GM18907 (cell line): ENCODE data around the gene CNTNAP2.

Experiments used
- ATAC-seq: cut with Tn5 transposase; IDR thresholded peaks from one replicate; pipeline ENCODE4 v1.9.1; 2021; ENCODE audit warnings: mild to moderate bottlenecking, moderate library complexity; ENCODE audit not compliant: unreplicated experiment

Gene CNTNAP2

DNA sequence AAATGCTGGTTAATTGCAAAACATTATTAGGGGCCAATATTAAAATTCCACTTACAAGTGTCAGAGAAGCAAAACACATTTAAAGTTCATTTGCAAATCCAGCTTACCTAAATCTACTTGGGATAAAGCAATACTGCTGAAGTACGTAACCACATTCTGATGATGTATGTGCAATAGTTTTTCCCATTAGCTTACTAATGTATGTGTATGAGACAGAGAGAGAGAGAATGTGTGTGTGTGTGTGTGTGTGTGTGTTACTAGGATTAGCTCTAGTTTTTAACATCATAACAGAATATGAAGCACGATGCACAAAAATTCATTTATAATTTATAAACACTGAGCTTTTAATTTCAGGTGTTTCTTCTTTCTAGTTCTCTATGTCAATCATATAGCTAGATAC lies 1399.8 kb downstream of the CNTNAP2 start:
- ATAC-seq: no peak

DNA sequence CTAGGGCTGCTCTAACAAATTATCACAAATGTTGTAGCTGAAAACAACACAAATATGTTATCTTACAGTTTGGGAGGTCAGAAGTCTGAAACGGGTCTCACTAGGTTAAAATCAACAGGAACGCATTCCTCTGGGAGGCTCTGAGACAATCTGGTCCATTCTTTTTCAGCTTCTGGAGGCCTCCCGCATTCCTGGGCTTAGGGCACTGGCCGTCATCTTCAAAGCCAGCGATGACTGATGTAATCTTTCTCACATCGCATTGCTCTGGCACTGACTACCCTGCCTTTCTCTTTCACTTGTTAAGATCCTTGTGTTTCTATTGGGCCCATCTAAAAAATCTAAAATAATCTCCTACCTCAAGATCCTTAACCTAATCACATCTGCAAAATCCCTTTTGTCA lies 1402.5 kb downstream of the CNTNAP2 start:
- no peak for ATAC-seq

DNA sequence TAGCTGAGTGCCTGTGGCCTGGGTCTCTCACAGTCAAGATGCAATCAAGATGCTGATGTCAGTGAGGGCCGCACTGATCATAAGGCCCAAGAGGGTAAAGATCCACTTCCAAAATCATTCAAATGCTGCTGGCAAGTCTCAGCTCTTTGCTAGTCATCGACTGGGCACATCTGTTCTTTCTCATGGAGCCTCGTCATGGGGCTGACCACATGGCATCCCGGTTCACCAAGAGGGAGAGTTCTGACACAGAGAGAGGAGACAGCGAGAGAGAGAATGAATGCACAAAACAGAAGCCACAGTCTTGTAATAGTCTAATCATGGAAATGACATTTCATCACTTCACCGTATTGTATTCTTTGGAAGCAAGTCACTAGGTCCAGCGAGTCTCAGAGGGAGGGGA lies 1406.5 kb downstream of the CNTNAP2 start:
- ATAC-seq: no peak

DNA sequence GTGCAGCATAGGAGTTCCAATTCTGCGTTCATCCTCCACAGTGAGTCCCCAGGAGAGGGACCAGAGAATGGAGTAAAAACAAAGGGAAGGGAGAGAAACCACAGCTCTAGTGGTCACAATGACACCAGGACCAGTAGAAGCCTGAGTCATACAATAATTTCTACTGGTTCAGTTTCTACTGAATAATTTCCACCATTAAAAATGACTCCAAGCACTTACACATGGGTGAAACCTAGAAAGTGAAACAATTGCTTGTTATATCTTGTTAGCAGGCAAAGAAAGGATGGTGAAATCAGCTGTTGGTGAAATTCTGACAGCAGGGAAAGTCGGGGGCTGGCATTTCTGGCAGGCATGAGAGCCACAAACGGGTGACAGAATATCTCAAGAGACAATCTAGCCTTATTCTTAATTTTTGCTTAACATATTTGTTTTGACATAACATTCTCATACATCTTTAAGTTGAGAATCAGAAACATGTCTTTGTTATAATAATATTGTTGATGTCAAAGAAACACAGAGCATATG lies 1408.2 kb downstream of the CNTNAP2 start:
- ATAC-seq: no peak

DNA sequence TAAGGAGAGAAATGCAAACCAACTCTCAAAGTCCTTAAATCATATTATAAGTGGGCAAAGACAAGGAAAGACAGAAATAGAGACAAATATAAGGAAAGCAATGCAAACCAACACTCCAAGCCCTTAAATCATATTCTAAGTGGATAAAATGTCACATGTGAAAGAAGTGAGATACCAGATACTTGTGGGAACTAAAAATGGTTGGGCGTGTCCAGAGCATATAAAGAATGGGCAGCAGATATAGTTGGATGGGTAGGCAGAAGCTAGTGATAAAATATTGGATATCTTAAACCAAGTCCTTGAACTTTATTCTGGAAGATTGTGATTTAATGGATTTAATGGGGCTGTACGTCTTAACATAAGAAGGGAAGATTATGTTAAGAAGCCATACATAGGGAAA lies 1408.7 kb downstream of the CNTNAP2 start:
- ATAC-seq: no peak

DNA sequence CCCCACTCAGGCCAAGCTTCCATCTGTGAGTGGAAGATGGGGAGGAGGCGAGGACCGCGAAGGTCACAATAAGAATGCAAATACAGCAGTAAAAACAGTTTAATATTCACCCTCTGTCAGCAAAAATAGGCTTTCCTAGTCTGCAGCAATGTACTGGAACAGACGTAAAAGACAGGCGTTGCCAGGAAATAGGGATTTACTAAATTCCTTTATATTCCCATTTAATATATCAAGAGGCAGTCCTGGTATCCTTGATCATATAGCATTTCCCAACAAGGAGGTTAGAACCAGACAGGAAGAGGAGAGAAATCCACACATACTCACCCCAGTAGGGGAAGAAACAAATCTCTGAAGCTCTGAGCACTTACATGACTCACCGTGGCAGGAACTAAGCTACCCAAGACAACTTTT lies 1419.1 kb downstream of the CNTNAP2 start:
- ATAC-seq: no peak

DNA sequence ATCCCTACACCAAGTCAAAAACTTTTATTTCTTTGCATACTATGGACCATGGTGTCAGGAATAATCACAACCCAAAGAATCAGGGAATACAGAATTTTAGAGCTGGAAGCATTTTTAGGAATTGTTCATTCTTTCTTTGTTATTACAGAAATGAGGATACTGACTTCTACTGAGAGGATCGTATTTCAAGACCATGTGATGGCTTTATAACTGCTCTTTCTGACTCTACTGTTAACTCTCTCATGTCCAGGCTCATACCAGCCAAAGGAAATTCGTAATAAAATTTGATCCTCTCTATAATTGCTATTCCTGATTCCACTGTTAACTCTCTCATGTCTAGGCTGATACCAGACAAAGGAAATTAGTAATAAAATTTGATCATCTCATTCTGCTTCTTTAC lies 1423.1 kb downstream of the CNTNAP2 start:
- no peak for ATAC-seq

DNA sequence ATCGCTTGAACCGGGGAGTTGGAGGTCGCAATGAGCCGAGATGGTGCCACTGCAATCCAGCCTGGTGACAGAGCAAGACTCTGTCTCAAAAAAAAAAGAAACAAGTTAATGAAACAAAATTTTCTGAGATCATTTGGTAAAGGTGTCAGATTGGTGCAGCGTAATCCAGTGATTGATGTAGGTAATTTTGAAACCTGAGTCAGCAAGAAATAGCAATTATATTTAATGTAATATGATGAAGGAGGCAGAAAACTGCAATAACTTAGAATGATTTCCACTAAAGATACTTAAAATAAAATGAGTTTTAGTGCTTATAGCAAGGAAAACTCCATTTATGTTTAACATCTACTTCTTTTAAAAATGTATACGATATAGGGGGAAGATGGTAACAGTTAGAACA lies 1424.1 kb downstream of the CNTNAP2 start:
- ATAC-seq: no peak

DNA sequence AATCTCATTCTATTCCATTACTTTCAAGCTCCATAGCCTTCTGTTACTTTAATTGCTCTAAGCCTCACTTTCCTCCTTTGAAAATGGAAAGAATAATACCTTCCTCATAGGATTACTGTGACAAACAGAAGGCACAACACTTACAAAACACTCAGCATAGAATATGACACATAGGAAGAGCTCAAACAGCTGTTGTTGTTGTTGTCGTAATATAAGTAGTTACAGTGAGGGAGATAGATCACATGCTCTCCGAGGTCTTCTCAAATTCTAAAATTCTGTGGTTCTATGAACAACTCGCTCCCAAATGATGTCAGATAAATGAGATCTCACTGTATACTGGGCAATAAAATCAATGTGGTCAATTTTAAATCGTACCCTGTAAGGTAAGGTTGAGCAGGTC lies 1424.7 kb downstream of the CNTNAP2 start:
- no peak for ATAC-seq

DNA sequence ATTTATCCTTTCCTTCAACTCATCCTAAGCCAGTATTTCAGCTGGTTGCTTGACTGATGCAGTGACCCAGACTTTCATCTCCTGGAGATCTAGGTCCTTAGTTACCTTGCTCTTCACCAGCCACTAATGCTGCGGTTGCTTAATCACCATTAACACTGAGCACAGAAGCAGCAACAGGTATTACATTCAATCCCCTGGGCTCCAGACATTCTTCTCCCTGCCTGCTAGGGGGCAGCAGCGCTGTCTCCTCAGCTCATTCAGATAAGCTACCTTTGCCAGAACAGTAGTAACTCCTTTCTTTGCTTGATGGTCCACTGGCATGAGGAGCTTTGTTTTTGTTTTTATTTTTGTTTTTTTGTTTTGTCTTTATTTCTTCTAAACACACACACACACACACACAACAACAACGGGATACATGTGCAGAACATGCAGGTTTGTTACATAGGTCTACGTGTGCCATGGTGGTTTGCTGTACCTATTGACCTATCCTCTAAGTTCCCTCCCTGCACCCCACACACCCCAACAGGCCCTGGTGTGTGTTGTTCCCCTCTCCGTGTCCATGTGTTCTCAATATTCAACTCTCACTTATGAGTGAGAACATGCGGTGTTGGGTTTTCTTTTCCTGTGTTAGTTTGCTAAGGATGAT lies 1430.8 kb downstream of the CNTNAP2 start:
- ATAC-seq: no peak

DNA sequence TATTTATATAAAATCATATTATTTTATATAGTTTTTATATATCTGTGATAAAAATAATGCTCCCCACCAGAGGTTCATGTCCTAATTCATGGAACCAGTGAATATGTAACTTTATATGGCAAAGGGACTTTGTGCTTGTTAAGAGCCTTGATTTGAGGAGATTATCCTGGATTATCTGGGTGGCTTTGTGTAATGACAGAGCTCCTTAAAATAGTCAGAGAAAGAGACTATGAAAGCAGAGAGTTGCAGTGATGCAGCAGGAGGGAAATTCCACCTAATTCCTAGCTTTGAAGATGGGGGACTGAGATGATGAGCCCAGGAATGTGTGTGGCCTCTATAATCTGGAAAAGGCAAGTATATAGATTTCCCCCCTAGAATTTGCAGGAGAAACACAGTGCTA lies 1439.7 kb downstream of the CNTNAP2 start:
- no peak for ATAC-seq

DNA sequence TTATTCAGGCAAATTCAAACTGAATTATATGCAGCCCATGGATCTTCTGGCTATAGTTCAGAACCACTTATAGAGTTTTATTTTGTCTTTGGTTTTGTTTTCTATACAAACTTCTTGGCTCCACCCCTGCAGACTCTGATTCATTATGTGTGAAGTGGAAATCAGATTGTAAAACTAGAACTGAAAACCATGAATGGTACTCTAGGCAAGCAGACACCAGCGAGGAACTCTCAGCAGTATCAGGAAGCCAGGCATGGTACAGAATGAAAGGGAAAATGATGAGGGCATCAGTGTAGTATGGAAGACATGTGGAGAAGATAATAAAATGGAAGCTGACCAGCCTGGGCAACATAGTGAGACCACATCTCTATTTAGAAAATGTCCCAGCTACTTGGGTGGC lies 1447.1 kb downstream of the CNTNAP2 start:
- no peak for ATAC-seq

DNA sequence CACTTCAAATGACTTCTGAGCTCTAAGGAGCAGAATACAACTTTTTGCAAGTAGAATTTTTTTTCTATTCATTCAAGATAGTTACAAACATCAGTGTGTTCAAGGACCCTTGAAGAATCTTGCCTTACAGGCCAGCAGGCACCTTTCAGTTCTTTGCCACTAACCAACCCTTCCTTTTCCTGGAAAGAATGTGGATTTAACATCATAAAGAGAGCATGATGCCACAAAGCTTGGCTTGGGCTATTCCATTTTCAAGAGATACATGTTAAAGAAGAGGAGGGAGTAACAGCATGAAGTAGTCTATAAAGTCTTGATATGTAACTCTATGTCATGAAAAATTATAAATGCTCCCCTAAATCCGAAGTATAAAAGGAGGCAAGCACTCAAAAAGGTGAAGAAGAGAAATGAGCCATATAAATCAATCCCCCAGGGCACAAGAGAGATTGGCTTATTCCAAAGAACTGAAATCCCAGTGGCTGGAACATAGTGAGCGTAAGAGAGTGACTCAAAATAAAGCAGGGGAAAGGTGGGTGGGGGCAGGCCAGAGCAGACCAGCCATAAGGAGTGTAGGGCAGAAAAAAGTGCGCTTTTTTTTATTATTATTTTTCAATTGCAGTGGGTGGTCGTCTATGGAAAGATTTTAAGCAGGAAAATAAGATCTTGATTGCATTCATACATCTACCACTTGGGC lies 1448.3 kb downstream of the CNTNAP2 start:
- no peak for ATAC-seq

DNA sequence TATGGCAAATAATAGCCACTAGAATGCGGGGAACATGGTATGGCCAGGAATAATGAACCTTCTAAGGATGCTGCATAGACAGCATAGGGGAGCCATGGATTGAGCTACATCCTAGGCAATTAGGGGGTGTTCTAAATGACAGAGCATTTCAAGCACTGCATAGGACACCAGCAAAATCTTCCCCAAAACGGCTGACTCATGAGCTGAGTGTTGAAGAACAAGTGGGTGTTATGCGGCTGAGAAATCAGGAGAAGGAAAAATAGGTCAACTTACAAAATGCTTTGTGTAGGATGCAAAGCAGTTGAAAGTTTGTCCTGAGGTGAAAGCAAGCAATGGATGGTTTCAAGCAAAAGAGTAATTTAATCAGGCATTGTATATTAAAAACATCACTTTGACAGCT lies 1450.4 kb downstream of the CNTNAP2 start:
- ATAC-seq: no peak

DNA sequence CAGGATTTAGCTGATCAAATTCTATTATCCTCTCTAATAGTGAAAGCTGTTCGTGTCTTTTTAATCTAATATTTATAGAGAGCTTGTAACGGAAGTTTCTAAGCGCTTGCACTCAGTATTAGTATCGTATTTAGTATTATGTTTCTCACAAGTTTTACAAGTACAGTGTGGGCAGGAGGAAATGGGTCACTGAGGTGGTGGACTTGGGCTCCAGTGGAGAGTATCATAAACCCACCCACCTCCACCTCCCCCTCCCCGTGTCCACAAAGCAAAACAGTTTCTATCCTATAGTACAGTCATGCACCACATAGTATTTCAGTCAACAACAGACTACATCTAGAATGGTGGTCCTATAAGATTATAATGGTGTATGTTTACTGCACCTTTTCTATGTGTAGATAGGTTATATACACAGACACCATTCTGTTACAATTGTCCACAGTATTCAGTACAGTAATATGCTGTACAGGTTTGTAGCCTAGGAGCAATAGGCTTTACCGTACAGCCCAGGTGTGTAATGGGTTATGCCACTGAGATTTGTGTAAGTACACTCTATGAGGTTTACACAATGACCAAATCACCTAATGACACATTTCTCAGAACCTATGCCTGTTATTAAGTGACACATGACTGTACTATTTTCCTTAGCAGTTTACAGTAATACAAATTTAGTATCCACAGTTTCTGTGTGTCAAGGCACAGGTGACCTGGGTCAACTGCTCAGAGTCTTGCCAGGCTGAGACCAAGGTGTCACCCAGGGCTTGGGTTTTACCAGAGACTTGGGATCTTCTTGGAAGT lies 1452.7 kb downstream of the CNTNAP2 start:
- no peak for ATAC-seq

DNA sequence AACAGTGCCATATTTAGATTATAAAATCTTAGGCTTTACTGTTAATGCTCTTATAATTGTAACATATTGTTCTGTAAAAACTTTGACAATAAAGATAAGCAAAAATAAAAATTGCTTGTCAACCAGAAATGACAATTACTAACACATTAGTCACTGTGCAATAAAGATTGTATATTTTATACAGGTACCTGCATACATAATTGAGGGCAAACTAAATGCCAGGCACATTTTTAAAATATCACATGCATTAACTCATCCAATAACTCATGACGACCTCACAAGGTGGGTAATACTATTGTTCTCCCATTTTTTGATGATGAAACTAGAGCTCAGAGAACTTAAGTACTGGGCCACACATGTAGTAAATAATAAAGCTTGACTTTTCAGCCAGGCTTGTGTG lies 1453.8 kb downstream of the CNTNAP2 start:
- no peak for ATAC-seq

DNA sequence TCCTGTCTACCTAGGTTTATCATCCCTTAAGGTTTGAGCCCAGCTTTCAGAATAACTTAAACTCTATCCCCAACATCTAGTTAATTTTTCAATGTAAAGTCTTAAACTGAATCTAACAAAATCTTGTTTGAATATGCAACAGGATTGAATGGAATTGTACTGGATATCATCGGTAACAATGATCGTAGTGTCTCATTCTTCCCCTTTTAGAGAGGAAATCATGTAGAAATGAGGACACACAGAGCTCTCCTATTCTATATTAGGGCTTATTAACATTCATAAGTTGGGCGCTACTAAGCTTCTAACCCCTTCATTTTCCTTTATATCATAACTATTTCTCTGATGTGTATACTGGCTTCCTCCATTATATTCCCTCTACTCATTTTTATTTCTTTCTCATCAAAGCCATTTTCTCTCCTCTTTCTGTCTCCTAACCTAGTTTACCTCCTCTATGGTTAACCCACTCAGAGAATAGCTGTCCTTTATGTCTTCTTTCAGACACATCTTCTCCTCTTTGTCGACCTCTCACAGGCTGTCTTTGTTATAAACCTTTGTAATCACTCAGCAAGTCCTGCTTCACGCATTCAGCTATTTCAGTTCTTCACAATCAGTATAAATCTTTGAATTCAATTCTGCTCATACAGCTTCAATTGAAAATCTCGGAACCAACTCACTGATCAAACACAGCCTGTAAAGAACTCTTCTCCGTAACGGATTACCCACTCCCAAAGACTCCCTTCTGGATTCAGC lies 1455.0 kb downstream of the CNTNAP2 start:
- no peak for ATAC-seq

DNA sequence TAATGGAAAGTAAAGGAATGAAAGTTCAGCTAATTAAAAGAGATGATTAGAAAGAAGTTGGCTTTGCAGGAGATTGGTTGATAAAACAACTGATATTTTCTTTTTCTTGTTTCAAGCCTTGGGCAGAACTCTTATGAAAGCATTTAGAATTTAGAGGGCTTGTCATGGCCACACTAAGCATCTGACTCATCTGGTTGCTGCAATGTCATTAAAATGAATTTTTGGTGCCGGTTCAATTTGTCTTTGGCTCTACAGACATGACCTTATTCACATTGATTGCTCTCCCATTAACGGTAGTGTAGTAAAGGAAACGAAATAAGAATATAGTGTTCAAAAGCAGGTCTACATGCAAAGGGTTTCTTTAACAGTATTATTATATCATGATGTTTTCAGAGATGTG lies 1461.6 kb downstream of the CNTNAP2 start:
- ATAC-seq: no peak

DNA sequence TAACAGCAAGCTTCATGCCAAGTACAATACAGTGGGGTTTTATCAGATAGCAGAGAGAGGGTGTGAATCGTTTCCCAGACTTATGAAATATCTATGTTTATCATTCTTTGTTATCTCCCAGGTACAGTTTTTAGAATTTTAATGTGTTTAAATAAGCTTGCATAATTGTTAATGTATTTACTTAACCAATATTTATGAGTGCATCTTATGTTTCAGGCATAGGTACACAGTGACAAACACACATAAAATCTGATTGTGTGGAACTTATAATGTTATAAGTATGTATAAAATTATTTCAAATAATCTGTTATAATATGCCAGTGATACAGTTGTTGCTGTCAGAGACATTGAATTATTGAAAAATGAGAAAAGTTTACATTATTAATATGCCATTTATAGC lies 1462.5 kb downstream of the CNTNAP2 start:
- ATAC-seq: no peak

DNA sequence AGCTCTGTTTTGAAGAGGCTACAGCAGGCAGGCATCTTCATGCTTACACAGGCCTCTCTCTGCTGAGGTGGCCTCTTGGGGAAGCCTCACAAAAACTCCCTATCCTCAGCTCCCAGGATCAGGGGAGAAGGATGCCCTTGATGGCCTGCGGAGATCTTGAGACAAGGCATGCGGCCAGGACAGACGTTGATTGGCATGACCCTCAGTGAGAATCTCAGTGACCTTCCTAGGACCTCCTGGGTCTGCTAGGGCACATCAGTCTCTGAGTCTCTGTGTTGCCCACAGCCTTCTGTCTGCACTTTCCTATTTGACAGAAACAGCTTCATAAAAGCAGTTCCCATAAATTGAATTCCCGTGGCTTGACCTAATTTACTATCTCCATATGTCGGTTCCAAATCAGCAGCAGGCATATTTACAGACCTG lies 1468.2 kb downstream of the CNTNAP2 start:
- no peak for ATAC-seq

DNA sequence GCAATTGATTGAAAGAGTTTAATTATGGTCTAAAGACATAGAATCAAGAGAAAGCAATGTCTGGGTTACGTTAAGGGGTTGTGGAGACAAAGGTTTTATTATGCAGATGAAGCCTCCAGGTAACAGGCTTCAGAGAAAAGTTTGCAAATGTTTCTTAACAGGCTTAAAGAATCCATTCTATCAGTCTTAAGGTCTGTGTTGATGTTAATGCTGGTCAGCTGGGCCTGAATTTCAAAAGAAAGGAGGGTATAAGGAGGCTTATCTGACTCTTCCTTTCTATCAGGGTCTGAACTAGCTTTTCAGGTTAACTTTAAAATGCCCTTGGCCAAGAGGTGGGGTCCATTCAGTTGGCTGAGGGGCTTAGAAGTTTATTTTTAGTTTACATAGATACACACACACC lies 1469.5 kb downstream of the CNTNAP2 start:
- ATAC-seq: no peak
